ENCODE data around the gene ACADSB. TPM values are rescaled to one million over a fixed set of nuclear protein-coding genes. Genes with fewer than 3 reads are reported as not detected.
A peak's percentile ranks its signal among the peaks of the same experiment; 100 is the strongest.

Gene ACADSB
- total and polyA plus RNA-seq, 2 experiments from 2014 or later: 40.6 to 50.6 TPM

GRCh38 chr10:123043409-123043925 lies 34.7 kb downstream of the ACADSB start:
- H3K9me3 ChIP-seq (ENCODE audit: low read depth): no peaks in the 10 kb centered on the region
- H2AFZ ChIP-seq: no peak overlapping the region

GRCh38 chr10:123044391-123044790 lies 35.6 kb downstream of the ACADSB start:
- Histone ChIP-seq H3K79me2 (no peaks in the 10 kb centered on the region), H3K4me1 (ENCODE audit: insufficient read depth) (no peaks in the 10 kb centered on the region), H4K20me1 (ENCODE audit: insufficient read depth, poor library complexity, severe bottlenecking) (no peaks in the 10 kb centered on the region), H3K9me2 (replicated peaks; ENCODE audit: insufficient read depth) (no peaks in the 10 kb centered on the region), H3K4me3 (no peak overlapping the region), H3K27me3 (no peaks in the 10 kb centered on the region), H3K4me2 (no peak overlapping the region), H3K9me3 (ENCODE audit: low read depth) (no peaks in the 10 kb centered on the region), H3K27ac (no peak overlapping the region), H2AFZ (no peak overlapping the region), H3K36me3 (replicated peaks; ENCODE audit: insufficient read depth, low read depth) (no peaks in the 10 kb centered on the region)
- WGBS (ENCODE audit: low lambda C conversion rate, missing lambda C conversion rate): 91% methylated on average over 2 of the region's 2 CpGs
- no peak for DNase-seq (ENCODE audit: low spot score)
- TF ChIP-seq EZH2 (IDR thresholded peaks at IDR 0.05; ENCODE audit: borderline replicate concordance) (no peak), EZH2phosphoT487 (IDR thresholded peaks at IDR 0.05; ENCODE audit: low read depth, severe bottlenecking, unreplicated experiment) (no peak)
- TF ChIP-seq, protein P1, sequence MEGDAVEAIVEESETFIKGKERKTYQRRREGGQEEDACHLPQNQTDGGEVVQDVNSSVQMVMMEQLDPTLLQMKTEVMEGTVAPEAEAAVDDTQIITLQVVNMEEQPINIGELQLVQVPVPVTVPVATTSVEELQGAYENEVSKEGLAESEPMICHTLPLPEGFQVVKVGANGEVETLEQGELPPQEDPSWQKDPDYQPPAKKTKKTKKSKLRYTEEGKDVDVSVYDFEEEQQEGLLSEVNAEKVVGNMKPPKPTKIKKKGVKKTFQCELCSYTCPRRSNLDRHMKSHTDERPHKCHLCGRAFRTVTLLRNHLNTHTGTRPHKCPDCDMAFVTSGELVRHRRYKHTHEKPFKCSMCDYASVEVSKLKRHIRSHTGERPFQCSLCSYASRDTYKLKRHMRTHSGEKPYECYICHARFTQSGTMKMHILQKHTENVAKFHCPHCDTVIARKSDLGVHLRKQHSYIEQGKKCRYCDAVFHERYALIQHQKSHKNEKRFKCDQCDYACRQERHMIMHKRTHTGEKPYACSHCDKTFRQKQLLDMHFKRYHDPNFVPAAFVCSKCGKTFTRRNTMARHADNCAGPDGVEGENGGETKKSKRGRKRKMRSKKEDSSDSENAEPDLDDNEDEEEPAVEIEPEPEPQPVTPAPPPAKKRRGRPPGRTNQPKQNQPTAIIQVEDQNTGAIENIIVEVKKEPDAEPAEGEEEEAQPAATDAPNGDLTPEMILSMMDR (IDR thresholded peaks at IDR 0.05; ENCODE audit: poor library complexity): peak; percentile 26

More at GRCh38 chr10:123043409-123043925, 34.7 kb downstream of the ACADSB start:
- 10% methylated on average over 5 of the region's 5 CpGs for WGBS (ENCODE audit: low lambda C conversion rate, missing lambda C conversion rate)
- H3K4me3 ChIP-seq: no peak overlapping the region
- no peaks in the 10 kb centered on the region for H3K4me1 ChIP-seq (ENCODE audit: insufficient read depth)
- H3K9me2 ChIP-seq (replicated peaks; ENCODE audit: insufficient read depth): no peaks in the 10 kb centered on the region
- TF ChIP-seq, protein P1 (IDR thresholded peaks at IDR 0.05; ENCODE audit: poor library complexity): peak; percentile 83
- TF ChIP-seq EZH2phosphoT487 (IDR thresholded peaks at IDR 0.05; ENCODE audit: low read depth, severe bottlenecking, unreplicated experiment): no peak
- H3K27ac ChIP-seq: no peak overlapping the region
- peak; percentile 80 for DNase-seq (ENCODE audit: low spot score)
- no peak overlapping the region for H3K4me2 ChIP-seq
- no peaks in the 10 kb centered on the region for H4K20me1 ChIP-seq (ENCODE audit: insufficient read depth, poor library complexity, severe bottlenecking)
- H3K27me3 ChIP-seq: no peaks in the 10 kb centered on the region
- no peaks in the 10 kb centered on the region for H3K79me2 ChIP-seq
- no peaks in the 10 kb centered on the region for H3K36me3 ChIP-seq (replicated peaks; ENCODE audit: insufficient read depth, low read depth)

DNA sequence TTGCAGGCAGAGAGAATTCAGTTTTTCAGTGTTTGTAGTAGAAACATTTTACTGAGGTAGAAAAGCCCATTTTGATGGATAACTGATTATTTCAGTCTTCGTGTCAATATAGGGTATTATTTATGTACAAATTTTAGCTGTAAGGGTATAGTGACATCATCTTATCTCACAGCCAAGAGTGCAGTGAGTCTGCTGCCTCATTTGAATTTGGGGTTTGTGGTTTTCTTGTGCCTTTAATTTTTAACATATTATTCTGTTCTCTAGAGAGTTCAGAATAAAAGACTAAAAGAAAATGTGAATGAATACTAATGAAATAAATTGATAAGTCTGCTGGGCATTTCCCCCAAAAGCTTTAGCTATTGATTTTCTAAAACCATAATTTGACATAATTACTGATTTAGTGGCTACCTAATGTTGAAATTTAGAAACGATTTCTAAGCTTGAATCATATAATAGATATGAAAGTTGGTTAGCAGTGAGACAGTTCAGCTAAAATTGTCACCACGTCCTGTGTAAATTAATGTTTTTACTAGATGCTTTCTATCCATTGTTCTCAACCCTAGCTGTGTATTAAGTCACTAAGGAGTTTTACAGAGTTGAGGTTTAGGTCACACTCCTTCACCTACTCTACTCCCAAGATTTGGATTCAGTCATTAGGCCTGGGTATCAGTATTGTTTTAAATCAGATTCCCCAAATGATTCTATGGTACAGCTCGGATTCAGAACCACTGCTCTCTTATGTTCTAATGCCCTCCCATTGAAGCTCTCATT lies 37.3 kb downstream of the ACADSB start:
- Histone ChIP-seq H3K9me3 (ENCODE audit: low read depth) (no peaks in the 10 kb centered on the region), H3K27ac (no peak overlapping the region), H3K79me2 (no peaks in the 10 kb centered on the region), H2AFZ (no peak overlapping the region), H3K36me3 (replicated peaks; ENCODE audit: insufficient read depth, low read depth) (no peaks in the 10 kb centered on the region), H3K4me2 (no peak overlapping the region), H3K27me3 (no peaks in the 10 kb centered on the region), H3K4me3 (no peak overlapping the region), H3K9me2 (replicated peaks; ENCODE audit: insufficient read depth) (no peaks in the 10 kb centered on the region), H4K20me1 (ENCODE audit: insufficient read depth, poor library complexity, severe bottlenecking) (no peaks in the 10 kb centered on the region), H3K4me1 (ENCODE audit: insufficient read depth) (no peaks in the 10 kb centered on the region)
- WGBS (ENCODE audit: low lambda C conversion rate, missing lambda C conversion rate): 94% methylated on average over 4 of the region's 4 CpGs
- TF ChIP-seq EZH2 (IDR thresholded peaks at IDR 0.05; ENCODE audit: borderline replicate concordance) (no peak), EZH2phosphoT487 (IDR thresholded peaks at IDR 0.05; ENCODE audit: low read depth, severe bottlenecking, unreplicated experiment) (no peak)
- TF ChIP-seq, protein P1 (IDR thresholded peaks at IDR 0.05; ENCODE audit: poor library complexity): no peak
- DNase-seq (ENCODE audit: low spot score): no peak

All from hepatocyte (in vitro differentiated cells).